GM18519 (cell line): Measurements from ENCODE around the gene BUB1B.
"Not testable (repeated sequence)": the region's sequence is repeated elsewhere in the genome, so short reads cannot be mapped to it uniquely, and the experiment has no call there.

Experiments used
- ATAC-seq: cut with Tn5 transposase; IDR thresholded peaks from one replicate; pipeline ENCODE4 v1.9.1; 2021; ENCODE audit warnings: mild to moderate bottlenecking, moderate library complexity; ENCODE audit not compliant: unreplicated experiment, low FRiP score

The BUB1B gene

GRCh38 chr15:40134885-40135284 is 26.0 kb upstream of the BUB1B start:
- ATAC-seq: no peak

GRCh38 chr15:40135846-40136450 is 24.9 kb upstream of the BUB1B start:
- not testable (repeated sequence) for ATAC-seq

DNA sequence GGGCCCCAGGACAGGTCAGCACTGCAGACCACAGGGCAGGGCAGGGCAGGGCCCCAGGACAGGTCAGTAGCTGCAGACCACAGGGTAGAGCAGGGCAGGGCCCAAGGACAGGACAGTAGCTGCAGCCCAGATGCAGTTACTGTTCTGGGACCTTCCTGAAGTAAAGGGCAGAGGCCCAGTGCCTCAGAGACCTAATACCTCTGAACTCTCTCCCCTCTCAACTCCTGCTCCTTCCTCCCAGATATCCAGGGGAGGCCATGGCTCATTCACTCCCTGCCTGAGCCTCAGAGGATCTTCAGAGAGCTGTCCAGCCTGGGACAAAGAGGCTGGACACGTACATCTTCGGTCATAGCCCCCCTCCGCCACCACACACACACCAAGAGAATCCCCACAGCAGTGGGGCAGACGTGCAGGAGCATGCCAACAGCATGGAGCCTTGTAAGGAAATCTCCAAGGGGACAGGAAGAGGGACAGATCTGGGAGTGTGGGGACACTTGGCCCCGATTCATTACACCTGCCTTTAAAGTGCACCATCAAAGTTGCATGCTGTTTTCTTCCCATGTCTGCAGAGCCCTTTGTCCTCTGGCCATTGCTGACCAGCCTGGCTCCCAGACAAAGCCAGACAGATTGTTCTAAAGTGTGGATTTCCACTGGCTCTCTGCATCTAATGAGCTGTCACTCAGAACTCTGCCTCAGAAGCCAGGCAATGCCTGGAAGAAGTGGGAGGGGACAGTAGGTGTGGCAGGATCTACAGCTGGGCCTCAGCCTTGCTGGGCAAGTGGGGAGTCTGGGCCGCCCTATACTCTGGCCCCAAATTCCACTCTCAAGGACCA is 24.2 kb upstream of the BUB1B start:
- no peak for ATAC-seq

DNA sequence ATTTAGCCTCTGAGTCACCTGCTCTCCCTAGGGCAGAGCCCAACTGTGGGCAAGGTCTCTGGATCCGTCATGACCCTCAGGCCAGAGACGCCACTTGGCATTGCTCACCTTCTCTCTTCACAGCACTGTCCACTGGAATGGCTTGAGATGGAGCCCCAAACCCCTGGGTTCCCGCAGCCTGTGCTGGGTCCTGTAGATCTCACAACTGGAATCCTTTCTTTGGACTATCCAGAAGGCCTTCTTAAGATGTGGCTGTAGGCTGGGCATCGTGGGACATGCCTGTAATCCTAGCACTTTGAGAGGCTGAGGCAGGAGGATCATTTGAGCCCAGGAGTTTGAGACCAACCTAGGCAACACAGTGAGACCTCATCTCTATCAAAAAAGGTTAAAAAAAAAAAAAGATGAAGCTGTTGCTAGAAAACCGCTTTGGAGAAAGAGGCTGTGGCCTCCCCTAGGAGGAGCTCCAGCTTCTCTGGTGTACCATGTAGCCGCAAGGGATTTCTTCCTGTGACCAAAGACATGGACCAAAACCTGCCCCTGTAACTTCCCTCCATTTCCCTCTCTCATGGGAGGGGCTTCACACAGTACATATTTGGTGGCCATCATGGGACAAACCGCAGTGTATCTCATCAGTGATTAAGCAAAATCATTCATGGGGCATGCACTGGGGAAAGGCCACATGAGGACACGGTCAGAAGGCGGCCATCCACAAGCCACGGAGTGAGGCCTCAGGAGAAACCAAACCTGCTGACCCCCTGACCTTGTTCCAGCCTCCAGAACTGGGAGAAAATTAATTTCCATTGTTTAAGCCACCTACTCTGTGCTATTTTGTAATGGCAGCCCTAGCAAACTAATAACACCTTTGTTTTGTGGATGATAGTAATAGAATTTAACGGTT is 23.3 kb upstream of the BUB1B start:
- ATAC-seq: no peak

GRCh38 chr15:40138201-40138570 is 22.7 kb upstream of the BUB1B start:
- ATAC-seq: not testable (repeated sequence)

- ATAC-seq: no peak
Observed at GRCh38 chr15:40142428-40142827, 18.4 kb upstream of the BUB1B start.

DNA sequence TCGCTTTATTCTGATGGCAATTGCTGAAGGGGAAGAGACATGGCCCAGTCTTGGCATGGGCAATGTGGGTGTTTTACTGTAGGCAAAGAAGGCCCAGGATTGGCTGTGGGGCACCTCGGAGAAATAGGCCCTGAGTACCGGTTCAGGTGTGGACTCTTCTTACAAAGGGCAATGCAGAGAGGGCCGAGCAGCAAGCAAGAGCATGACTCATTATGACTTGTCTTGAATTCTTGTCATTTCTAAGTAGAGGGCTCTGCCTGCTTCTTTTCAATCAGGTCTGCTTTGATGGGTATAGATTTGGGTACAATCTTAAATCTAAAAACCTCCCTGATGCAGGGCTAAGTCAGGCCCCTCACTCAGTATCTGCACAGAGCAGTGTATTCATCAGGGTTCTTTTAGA is 14.8 kb upstream of the BUB1B start:
- ATAC-seq: no peak

DNA sequence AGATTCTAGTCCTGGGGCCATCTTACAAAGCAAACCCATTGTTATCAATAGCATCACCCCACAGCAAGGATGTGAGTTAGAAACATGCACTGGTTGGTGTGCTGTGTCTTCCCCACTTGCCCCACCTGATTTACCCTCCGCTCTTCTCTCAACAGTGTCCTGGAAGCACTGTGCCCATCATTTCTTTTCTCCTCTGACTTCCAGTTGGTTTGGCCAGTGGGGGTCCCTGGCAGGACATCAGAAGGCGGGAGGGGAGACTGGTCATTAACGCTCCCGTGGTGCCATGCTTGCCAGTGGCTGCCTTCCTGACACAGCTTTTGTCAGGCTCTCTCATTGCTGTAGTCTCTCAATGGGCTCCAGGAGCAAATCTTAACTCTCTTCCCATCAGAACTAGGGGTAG is 11.5 kb upstream of the BUB1B start:
- no peak for ATAC-seq

DNA sequence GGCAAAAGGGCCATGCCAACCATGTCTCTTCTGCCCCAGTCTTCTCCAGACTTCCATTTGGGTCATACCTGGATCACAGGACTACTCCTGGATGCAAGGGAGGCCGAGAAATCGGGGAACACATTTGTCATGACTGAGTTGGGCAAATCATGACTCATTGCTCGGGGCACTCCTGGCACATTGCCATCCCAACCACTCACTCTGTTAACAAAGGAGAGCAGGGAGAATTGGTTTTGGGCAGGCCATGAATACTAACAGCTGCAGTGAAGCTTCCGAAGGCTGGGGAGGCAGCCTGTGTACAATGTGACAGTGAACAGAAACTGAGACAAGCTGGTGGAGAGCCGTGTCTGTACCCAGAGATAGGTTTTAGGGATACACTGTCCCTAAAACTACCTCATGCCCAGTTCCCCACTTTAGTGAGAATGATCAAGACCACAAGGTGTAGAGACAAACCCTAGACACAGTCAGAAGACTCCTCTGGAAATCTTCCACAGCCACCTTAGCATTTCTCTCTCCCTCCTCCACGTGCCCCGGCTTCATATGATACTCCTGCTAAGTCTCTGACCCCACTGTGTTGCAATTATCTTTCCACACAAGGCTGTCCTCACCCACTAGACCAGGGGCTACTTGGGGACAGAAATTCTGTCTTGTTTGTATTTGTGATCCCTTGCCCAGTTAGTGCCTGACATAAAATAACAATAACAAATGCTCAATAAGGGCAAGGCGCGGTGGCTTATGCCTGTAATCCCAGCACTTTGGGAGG is 10.5 kb upstream of the BUB1B start:
- ATAC-seq: no peak

- no peak for ATAC-seq
Observed at GRCh38 chr15:40151499-40151898, 9.4 kb upstream of the BUB1B start.

DNA sequence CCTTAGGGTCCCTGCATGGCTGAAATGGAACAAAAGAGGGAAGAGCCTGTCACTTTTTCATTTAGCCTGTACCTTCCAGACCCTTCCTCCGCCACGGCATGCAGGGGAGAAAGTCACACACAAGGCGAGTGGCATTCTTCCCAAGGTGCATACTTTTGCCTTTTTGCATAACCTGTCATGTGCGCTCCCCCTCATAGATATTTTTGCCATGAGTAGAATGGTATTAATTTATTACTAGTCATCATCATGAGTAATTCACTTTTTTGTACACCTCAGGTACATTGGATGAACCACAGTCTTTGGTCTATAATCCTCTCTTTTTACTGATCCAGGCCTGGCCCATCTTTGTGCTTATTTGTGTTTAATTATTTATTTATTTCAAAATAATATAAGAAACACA is 8.9 kb upstream of the BUB1B start:
- ATAC-seq: no peak

GRCh38 chr15:40154821-40155220 is 6.0 kb upstream of the BUB1B start:
- not testable (repeated sequence) for ATAC-seq

GRCh38 chr15:40155270-40155910 is 5.5 kb upstream of the BUB1B start:
- no peak for ATAC-seq

DNA sequence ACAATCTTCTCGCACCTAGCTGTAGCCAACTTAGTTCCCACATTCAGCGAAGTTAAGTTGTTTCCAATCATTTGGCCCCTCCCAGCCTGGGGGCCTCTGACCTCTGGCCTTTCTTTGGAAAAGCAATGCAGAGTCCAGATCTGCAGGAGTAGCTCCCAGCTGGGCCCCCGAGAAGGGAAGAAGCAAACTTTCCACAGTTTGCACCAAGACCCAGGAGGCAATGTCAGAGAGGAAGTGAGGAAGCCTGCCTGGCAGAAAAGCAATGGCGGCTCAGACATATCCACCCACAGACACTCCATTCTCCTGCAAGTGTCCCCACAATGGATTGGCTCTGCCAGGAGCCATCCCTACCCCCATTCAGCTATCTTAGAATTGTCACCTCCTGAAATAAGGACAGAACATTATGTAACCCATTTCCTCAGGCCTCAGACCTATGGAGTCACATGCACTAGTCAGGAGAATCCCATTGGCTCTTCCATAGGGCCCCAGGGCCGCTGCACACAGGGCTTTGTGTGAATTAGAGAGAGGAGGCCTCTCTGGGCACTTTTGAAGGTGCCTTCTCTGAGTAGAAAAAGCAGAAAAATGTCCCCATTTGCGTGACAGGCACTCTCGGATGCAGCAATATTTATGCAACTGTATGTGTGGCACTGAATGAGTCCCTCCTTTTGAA is 3.0 kb upstream of the BUB1B start:
- ATAC-seq: no peak

GRCh38 chr15:40160021-40160420 is 848 bp upstream of the BUB1B start:
- no peak for ATAC-seq

- no peak for ATAC-seq
Observed at GRCh38 chr15:40161693-40162391, 973 bp downstream of the BUB1B start.

DNA sequence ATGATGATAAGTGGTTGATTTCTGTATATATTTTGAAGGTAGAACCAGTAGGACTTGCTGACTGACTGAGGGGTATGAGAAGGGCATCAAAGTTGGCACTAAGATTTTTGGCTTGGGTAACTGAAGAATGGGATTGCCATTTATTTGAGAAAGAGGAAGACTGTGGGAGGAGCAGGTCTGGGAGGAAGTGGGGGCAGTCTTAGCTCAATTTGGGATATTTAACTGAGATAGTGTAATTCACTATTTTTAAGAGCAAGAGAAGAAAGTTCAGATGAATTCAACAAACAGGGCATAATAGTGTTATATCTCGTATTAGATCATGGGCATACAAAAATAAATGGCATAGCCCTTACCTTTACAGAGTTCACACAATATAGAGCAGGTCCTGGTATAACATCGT is 1.7 kb downstream of the BUB1B start:
- ATAC-seq: no peak

GRCh38 chr15:40163657-40164416 is 3.0 kb downstream of the BUB1B start:
- ATAC-seq: no peak
